IMR-90 (cell line): ENCODE data around the gene LARP1B. TPM values are rescaled to one million over a fixed set of nuclear protein-coding genes. Genes with fewer than 3 reads are reported as not detected.

ENCODE experiments used
- ATAC-seq: fragments of 200-7000 bp; cut with Tn5 transposase; 2 replicates; pipeline ENCODE4 v1.9.1; 2020; ENCODE audit warnings: low read depth, mild to moderate bottlenecking, moderate library complexity
- BruUV-seq: library from RNA; stranded (reverse); fragments of 400-500 nt; replicated peaks from 2 replicates; lab custom pipeline; 2021; lab: Mats Ljungman, UMichigan
- CTCF ChIA-PET: fragments of 300-600 bp; formaldehyde crosslinking; extraction: SDS; loops from one replicate; lab custom pipeline; 2021; ENCODE audit warnings: antibody characterized with exemption; lab: Yijun Ruan, JAX
- POLR2A ChIA-PET: fragments of 300-600 bp; sonication (Branson Sonifier 250); formaldehyde crosslinking; loops from one replicate; lab custom pipeline; 2022; ENCODE audit warnings: antibody characterized with exemption; ENCODE audit not compliant: unreplicated experiment; lab: Charles Lee
- DNase-seq: peaks from one replicate; pipeline ENCODE4 v3.0.0; 2013
- H2AFZ ChIP-seq: replicated peaks from 2 replicates; pipeline ENCODE3; 2013; ENCODE audit warnings: low read length, mild to moderate bottlenecking; ENCODE audit not compliant: poor library complexity
- H2AK5ac ChIP-seq: 2 replicates; pipeline ENCODE4 v1.6.1; 2013; ENCODE audit warnings: low read depth, low read length, inconsistent platforms
- H2AK9ac ChIP-seq: replicated peaks from 2 replicates; pipeline ENCODE3; 2013; ENCODE audit warnings: mild to moderate bottlenecking, low read depth, low read length, moderate library complexity; ENCODE audit not compliant: poor library complexity
- H2BK120ac ChIP-seq: 2 replicates; pipeline ENCODE4 v1.6.1; 2013; ENCODE audit warnings: low read depth, low read length, inconsistent platforms
- H2BK15ac ChIP-seq: 3 replicates; pipeline ENCODE4 v1.6.1; 2013; ENCODE audit warnings: low read depth, low read length, inconsistent platforms
- H2BK20ac ChIP-seq: 2 replicates; pipeline ENCODE4 v1.6.1; 2013; ENCODE audit warnings: low read depth, mild to moderate bottlenecking, inconsistent platforms, low read length, moderate library complexity
- H2BK5ac ChIP-seq: 2 replicates; pipeline ENCODE4 v1.6.1; 2013; ENCODE audit warnings: mild to moderate bottlenecking, low read depth, low read length, inconsistent platforms; ENCODE audit not compliant: poor library complexity, severe bottlenecking
- H3K14ac ChIP-seq: replicated peaks from 2 replicates; pipeline ENCODE4 v1.6.1; 2013; ENCODE audit warnings: low read depth, low read length, inconsistent platforms
- H3K18ac ChIP-seq: 2 replicates; pipeline ENCODE4 v1.6.1; 2013; ENCODE audit warnings: low read depth, low read length, control low read depth
- H3K23ac ChIP-seq: 2 replicates; pipeline ENCODE4 v1.6.1; 2013; ENCODE audit warnings: low read depth, low read length, inconsistent platforms
- H3K27ac ChIP-seq: 2 replicates; pipeline ENCODE4 v1.5.1; 2013; ENCODE audit warnings: mild to moderate bottlenecking, control low read depth, low read length; ENCODE audit not compliant: insufficient read depth
- H3K27me3 ChIP-seq: 2 replicates; pipeline ENCODE4 v1.6.1; 2013; ENCODE audit warnings: low read length; ENCODE audit not compliant: control insufficient read depth, insufficient read depth
- H3K36me3 ChIP-seq: 2 replicates; pipeline ENCODE4 v1.6.1; 2013; ENCODE audit warnings: low read length, mixed read lengths; ENCODE audit not compliant: control insufficient read depth, insufficient read depth
- H3K4ac ChIP-seq: 2 replicates; pipeline ENCODE4 v1.6.1; 2013; ENCODE audit warnings: low read depth, low read length, inconsistent platforms
- H3K4me1 ChIP-seq: 2 replicates; pipeline ENCODE4 v1.6.1; 2013; ENCODE audit warnings: low read length, mixed read lengths; ENCODE audit not compliant: control insufficient read depth, insufficient read depth
- H3K4me2 ChIP-seq: 2 replicates; pipeline ENCODE4 v1.6.1; 2013; ENCODE audit warnings: low read depth, mild to moderate bottlenecking, control low read depth, low read length, moderate library complexity
- H3K4me3 ChIP-seq: 2 replicates; pipeline ENCODE4 v1.5.1; 2013; ENCODE audit warnings: low read depth, mild to moderate bottlenecking, control low read depth, low read length, moderate library complexity; ENCODE audit not compliant: insufficient read depth
- H3K56ac ChIP-seq: 2 replicates; pipeline ENCODE4 v1.6.1; 2013; ENCODE audit warnings: low read length, inconsistent platforms; ENCODE audit not compliant: insufficient read depth; ENCODE audit errors: extremely low read depth
- H3K79me1 ChIP-seq, 2 experiments: 2 replicates each; pipeline ENCODE4 v1.6.1; 2013; ENCODE audit warnings: low read length in 2 of 2, inconsistent platforms in 1 of 2, low read depth in 1 of 2
- H3K9ac ChIP-seq: 2 replicates; pipeline ENCODE4 v1.6.1; 2013; ENCODE audit warnings: low read depth, low read length, control low read depth
- H3K9me1 ChIP-seq: 2 replicates; pipeline ENCODE4 v1.6.1; 2013; ENCODE audit warnings: low read length, inconsistent platforms; ENCODE audit not compliant: insufficient read depth
- H3K9me3 ChIP-seq: 2 replicates; pipeline ENCODE4 v1.6.1; 2013; ENCODE audit warnings: low read length; ENCODE audit not compliant: control insufficient read depth, insufficient read depth
- H4K20me1 ChIP-seq: 2 replicates; pipeline ENCODE4 v1.6.1; 2013; ENCODE audit warnings: low read length, inconsistent platforms; ENCODE audit not compliant: insufficient read depth
- H4K5ac ChIP-seq: 2 replicates; pipeline ENCODE4 v1.6.1; 2013; ENCODE audit warnings: mild to moderate bottlenecking, low read depth, low read length, control low read depth
- H4K8ac ChIP-seq, 2 experiments: 2 replicates each; pipeline ENCODE4 v1.6.1; 2013; ENCODE audit warnings: low read depth in 2 of 2, low read length in 2 of 2, control low read depth in 1 of 2, inconsistent platforms in 1 of 2
- H4K91ac ChIP-seq: 2 replicates; pipeline ENCODE4 v1.6.1; 2013; ENCODE audit warnings: low read depth, low read length, inconsistent platforms; ENCODE audit not compliant: insufficient read depth
- BHLHE40 ChIP-seq: fragments of 150-350 bp; IDR thresholded peaks from 2 replicates; pipeline ENCODE4 v1.6.1; 2016; ENCODE audit warnings: mild to moderate bottlenecking, low read depth, low read length
- NFE2L2 ChIP-seq: fragments of 150-350 bp; IDR thresholded peaks from 2 replicates; pipeline ENCODE4 v1.6.1; 2016; ENCODE audit warnings: low read depth, mild to moderate bottlenecking, low read length
- POLR2A ChIP-seq: IDR thresholded peaks from 2 replicates; pipeline ENCODE4 v1.6.1; 2012; ENCODE audit warnings: mild to moderate bottlenecking, low read depth, low read length
- WGBS, 2 experiments: methylation state at CpG; one replicate each; pipeline versions ENCODE4 v1.1.5 to v1.1.7; 2013; ENCODE audit warnings: missing lambda C conversion rate in 2 of 2; ENCODE audit not compliant: insufficient read length in 1 of 2; ENCODE audit errors: extremely low coverage in 2 of 2; 5-methylcytosine and 5-hydroxymethylcytosine counted together
- dilution Hi-C: fragments of 300-500 bp; cut with HindIII; formaldehyde crosslinking; loops from one replicate; pipeline ENCODE4 v1.14.3; 2018; ENCODE audit warnings: low sequenced_read_pairs; ENCODE audit not compliant: unreplicated experiment
- in situ Hi-C: fragments of 300-500 bp; cut with MboI; formaldehyde crosslinking; loops from 3 replicates; pipeline ENCODE4 v1.14.3; 2019; ENCODE audit warnings: low sequenced_read_pairs, inconsistent platforms, mixed read lengths
- intact Hi-C: fragments of 100-400 bp; cut with micrococcal nuclease; formaldehyde crosslinking; loops from 2 replicates; pipeline ENCODE4 v1.10.0; 2022
- polyA plus RNA-seq, 3 experiments: library from polyadenylated mRNA; depleted of rRNA; stranded (reverse); fragments of >200 nt; gene quantifications; 2 replicates each; pipeline ENCODE4 v1.2.3, GENCODE V29; 2012; ENCODE audit warnings: low replicate concordance in 1 of 3
- total RNA-seq: library from RNA; depleted of rRNA; stranded (reverse); fragments of >200 nt; gene quantifications from 2 replicates; pipeline ENCODE4 v1.2.3, GENCODE V29; 2012
- TF ChIP-seq, protein P1 (sequence below): conservative IDR thresholded peaks from 2 replicates; pipeline ENCODE4 v1.5.1; 2012; ENCODE audit warnings: mild to moderate bottlenecking, low read depth, low read length, improper control_type of control experiment

Gene LARP1B
- total and polyA plus RNA-seq, 2 of the 4 experiments (the other 2 are of a cell fraction), result 8.8 to 11.1 TPM

DNA sequence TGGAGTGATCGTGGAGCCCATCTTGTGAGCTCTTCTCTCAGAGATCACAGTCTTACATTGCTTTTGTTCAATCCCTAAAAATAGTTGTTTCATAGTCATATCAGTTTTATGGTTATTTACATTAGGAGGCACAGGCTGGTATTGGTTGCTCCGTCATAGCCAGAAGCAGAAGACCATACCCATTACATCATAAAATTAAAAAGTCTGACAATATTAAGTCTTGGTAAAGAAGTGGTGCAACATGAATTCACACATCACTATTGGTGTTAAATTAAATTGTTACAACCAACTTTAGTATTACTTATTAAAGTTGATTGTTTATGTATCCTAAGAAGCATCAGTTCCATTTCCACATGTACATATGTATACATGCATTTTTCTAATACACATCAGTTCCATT lies 84.6 kb downstream of the LARP1B start:
- Histone ChIP-seq H2BK15ac (no peak overlapping the region), H3K9me1 (0 out of 2 replicates have a peak, but pooled peaks cover 3% of the 10 kb centered on the region), H3K27me3 (no peaks in the 10 kb centered on the region), H4K5ac (no peak overlapping the region), H2AK5ac (no peak overlapping the region), H3K4me3 (no peak overlapping the region), H3K56ac (no peak overlapping the region), H3K23ac (no peak overlapping the region), H3K18ac (no peak overlapping the region), H3K14ac (no peak overlapping the region), H2AFZ (no peak overlapping the region), H3K9ac (no peak overlapping the region), H4K91ac (no peak overlapping the region), H2AK9ac (no peak overlapping the region), H3K9me3 (peaks cover 5% of the 10 kb centered on the region), H4K8ac (no peak overlapping the region), H4K20me1 (no peaks in the 10 kb centered on the region), H2BK5ac (no peak overlapping the region), H3K36me3 (peaks cover 5% of the 10 kb centered on the region), H3K27ac (no peak overlapping the region), H3K4me1 (0 out of 2 replicates have a peak, but pooled peaks cover 3% of the 10 kb centered on the region), H2BK120ac (no peak overlapping the region), H3K79me1 (no peaks in the 10 kb centered on the region), H3K4me2 (no peak overlapping the region), H3K4ac (no peak overlapping the region), H2BK20ac (no peak overlapping the region)
- DNase-seq, result no peak
- in situ Hi-C loops, result no loop called here
- WGBS, 2 experiments, result no CpG with 5 or more reads among the region's 2 CpGs
- no peak for ATAC-seq
- intact Hi-C loops, result no loop called here
- TF ChIP-seq BHLHE40, result no peak
- no peak for TF ChIP-seq POLR2A
- TF ChIP-seq NFE2L2, result no peak
- TF ChIP-seq, protein P1, sequence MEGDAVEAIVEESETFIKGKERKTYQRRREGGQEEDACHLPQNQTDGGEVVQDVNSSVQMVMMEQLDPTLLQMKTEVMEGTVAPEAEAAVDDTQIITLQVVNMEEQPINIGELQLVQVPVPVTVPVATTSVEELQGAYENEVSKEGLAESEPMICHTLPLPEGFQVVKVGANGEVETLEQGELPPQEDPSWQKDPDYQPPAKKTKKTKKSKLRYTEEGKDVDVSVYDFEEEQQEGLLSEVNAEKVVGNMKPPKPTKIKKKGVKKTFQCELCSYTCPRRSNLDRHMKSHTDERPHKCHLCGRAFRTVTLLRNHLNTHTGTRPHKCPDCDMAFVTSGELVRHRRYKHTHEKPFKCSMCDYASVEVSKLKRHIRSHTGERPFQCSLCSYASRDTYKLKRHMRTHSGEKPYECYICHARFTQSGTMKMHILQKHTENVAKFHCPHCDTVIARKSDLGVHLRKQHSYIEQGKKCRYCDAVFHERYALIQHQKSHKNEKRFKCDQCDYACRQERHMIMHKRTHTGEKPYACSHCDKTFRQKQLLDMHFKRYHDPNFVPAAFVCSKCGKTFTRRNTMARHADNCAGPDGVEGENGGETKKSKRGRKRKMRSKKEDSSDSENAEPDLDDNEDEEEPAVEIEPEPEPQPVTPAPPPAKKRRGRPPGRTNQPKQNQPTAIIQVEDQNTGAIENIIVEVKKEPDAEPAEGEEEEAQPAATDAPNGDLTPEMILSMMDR, result no peak
- no TSS peak for BruUV-seq
- CTCF ChIA-PET, result no interaction called here
- dilution Hi-C loops, result no loop called here
- POLR2A ChIA-PET, result no interaction called here
